RWPE1 (cell line): Measurements from ENCODE around the gene DUS1L.

Experiments
- CTCF ChIA-PET: fragments of 350-600 bp; sonication (Branson Sonifier 250); formaldehyde crosslinking; extraction: SDS; loops from one replicate; lab custom pipeline; 2021; lab: Yijun Ruan, JAX
- POLR2A ChIA-PET: fragments of 400-600 bp; formaldehyde crosslinking; extraction: SDS; loops from one replicate; lab custom pipeline; 2020; ENCODE audit warnings: antibody characterized with exemption; ENCODE audit not compliant: low non-redundant PET; lab: Yijun Ruan, JAX
- DNase-seq: peaks from one replicate; pipeline ENCODE4 v3.0.0; 2012; ENCODE audit warnings: low spot score
- H3K27ac ChIP-seq: fragments of 450-650 bp; 2 replicates; pipeline ENCODE4 v1.5.1; 2017
- TF ChIP-seq, protein P1 (sequence below): fragments of 450-650 bp; conservative IDR thresholded peaks from 2 replicates; pipeline ENCODE4 v1.5.1; 2017; ENCODE audit warnings: low read depth, mild to moderate bottlenecking

DUS1L gene

DNA sequence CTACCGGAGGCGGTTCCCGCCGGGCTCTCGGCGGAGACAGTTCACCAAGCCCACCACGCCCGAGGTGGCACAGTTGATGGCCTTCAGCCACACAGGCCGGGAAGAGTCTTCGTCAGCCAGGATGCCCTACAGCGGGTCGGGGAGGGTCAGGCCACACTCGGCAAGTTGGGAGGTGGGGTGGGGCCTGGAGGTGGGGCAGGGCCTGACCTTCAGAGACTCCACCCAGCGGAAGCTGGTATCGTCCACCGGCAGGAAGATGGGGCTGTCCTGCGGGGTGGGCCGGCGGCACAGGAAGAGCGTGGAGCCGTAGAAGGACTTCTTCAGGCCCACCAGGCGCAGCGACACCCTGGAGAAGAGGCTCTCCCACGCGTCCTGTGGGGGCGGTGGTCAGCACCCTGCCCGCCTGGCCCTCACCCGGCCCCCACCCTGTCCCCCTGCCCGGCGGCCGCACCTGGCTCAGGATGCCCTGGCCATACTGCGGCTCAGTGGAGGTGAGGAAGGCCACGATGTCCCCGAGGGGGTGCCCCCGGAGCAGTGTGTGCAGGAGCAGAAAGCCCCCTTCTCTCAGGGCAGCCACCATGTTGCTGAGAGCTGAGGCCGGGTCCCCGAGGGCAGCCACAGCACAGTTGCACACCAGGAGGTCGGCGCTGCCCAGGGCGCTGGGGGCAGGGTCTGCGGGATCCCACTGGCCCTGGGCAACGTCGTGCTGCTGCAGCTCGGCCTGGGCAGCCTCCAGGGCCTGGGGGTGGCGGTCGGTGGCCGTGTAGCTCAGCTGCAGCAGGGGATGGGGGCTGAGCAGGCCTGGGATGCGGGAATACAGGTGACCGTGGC is 19.6 kb upstream of the DUS1L start:
- no peak for DNase-seq
- POLR2A ChIA-PET, result no interaction called here
- CTCF ChIA-PET, result no interaction called here
- peak overlapping the region; percentile 96; the same call in 1 of the 2 replicates for H3K27ac ChIP-seq
- TF ChIP-seq, protein P1, sequence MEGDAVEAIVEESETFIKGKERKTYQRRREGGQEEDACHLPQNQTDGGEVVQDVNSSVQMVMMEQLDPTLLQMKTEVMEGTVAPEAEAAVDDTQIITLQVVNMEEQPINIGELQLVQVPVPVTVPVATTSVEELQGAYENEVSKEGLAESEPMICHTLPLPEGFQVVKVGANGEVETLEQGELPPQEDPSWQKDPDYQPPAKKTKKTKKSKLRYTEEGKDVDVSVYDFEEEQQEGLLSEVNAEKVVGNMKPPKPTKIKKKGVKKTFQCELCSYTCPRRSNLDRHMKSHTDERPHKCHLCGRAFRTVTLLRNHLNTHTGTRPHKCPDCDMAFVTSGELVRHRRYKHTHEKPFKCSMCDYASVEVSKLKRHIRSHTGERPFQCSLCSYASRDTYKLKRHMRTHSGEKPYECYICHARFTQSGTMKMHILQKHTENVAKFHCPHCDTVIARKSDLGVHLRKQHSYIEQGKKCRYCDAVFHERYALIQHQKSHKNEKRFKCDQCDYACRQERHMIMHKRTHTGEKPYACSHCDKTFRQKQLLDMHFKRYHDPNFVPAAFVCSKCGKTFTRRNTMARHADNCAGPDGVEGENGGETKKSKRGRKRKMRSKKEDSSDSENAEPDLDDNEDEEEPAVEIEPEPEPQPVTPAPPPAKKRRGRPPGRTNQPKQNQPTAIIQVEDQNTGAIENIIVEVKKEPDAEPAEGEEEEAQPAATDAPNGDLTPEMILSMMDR, result no peak

DNA sequence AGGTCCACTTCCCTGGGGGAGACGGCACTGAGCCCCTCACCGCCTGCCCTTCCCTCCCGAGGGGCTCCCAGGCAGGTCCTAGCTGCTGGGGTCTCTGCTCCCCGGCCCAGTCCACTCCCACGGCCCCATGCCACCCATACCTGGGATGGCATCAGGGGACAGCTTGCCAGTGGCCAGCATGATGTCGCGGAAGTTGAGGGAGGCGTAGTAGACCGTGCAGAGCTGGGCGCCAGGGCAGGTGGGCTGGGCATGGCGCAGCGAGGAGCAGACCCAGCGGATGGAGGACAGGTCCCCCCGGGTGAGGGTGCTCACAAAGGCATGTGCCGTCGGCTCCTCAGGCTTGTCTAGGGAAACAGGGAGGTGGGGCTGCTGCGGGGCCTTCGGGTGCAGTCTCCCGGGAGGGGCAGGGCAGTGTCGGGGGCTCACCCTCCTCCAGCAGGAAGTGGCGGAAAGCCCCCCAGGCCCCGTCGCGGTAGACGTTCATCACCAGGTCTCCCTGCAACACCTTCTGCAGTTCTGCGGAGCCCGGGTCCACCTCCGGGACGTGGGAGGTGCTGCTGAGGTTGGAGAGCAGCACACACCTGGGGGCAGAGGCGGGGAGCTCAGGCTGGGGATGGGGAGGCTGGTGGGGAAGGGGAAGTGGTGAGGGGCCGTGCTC is 18.9 kb upstream of the DUS1L start:
- peak overlapping the region; percentile 96 for H3K27ac ChIP-seq
- CTCF ChIA-PET, result interaction anchor here (0.6 kb wide), 1 partner anchor 11 kb away, joined by 3 read pairs; no protein-coding TSS in a partner anchor
- TF ChIP-seq, protein P1, result no peak
- POLR2A ChIA-PET, result no interaction called here
- no peak for DNase-seq

DNA sequence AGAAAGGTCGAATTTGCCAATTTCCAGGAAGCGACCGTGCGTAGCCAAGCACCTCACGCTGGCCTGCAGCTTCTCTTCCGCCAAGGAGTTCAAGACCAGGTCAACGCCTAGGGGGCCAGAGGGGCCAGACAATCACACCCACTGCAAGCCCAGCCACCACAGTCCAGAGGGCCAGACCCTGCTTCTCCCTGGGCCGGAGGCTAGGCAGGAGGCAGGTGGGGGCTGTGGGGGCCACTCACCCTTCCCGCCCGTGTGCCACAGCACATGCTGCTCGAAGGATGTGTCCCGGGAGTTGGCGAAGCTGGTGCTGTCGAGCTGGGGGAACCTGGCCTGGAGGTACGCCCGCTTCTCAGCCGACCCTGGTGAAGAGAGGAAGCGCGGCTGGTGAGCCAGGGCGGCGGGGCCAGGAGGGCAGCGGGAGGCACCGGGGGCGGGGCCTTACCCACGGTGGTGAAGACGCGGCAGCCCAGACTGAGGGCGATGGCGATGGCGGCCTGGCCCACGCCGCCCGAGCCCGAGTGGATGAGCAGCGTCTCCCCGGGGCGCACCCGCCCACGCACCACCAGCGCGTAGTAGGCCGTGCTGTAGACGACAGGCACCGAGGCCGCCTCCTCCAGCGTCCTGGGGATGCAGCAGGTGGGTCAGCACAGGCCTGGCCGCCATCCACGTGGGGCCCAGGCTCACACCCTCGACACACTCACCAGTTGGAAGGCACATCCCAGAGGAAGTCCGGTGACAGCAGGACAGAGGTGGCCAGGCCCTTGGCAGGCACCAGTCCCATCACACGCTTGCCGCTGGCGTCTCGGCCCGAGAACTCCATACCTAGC is 18.1 kb upstream of the DUS1L start:
- ChIA-PET CTCF (interaction anchor here (0.6 kb wide), 1 partner anchor 17 kb away, joined by 4 read pairs; no protein-coding TSS in a partner anchor), POLR2A (no interaction called here)
- DNase-seq, result no peak
- H3K27ac ChIP-seq, result peak overlapping the region; percentile 96
- TF ChIP-seq, protein P1, result no peak

GRCh38 chr17:82083009-82083408 is 17.4 kb upstream of the DUS1L start:
- peak overlapping the region; percentile 96 for H3K27ac ChIP-seq
- POLR2A ChIA-PET, result no interaction called here
- TF ChIP-seq, protein P1, result no peak
- CTCF ChIA-PET, result interaction anchor here (0.6 kb wide), 1 partner anchor 16 kb away, joined by 4 read pairs; no protein-coding TSS in a partner anchor
- DNase-seq, result no peak

DNA sequence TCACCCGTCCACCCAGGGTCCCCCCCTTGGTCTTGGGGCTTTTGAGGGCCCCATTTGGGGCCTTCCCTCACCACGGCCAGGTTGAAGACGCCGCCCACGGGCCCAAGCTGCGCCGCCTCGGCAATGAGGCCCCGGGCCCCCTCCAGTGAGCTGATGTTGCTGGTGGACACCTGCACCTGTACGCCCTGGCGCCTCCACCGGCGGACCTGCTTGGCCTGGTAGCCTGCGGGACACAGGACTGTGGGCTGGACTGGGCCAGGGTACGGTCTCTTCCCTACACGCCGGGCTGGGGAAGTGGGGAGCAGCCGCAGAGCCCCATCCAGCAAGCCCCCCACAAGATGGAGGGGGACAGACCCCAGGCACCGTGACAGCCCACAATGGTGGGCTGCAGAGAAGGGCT is 16.9 kb upstream of the DUS1L start:
- no peak for DNase-seq
- CTCF ChIA-PET, result no interaction called here
- peak overlapping the region; percentile 96 for H3K27ac ChIP-seq
- TF ChIP-seq, protein P1, result no peak
- POLR2A ChIA-PET, result no interaction called here

DNA sequence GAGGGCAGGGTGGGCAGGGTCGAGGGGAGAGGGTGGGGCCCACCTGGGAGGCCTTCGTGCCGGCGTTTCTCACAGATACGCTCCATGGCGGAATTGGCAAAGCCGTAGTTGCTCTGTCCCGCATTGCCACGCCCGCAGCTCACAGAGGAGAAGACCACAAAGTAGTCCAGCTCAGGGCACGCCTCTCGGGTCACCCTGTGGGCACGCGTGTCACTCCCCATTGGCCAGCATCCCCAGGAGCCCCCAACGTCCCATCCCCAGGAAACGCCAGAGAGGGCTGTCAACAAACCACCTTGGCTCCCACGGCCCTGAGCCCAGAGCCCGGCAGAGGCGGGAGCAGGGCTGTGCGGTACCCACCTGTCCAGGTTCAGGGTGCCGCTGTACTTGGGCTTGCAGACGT is 16.4 kb upstream of the DUS1L start:
- POLR2A ChIA-PET, result no interaction called here
- TF ChIP-seq, protein P1, result no peak
- CTCF ChIA-PET, result interaction anchor here (0.6 kb wide), 1 partner anchor 29 kb away, joined by 3 read pairs; no protein-coding TSS in a partner anchor
- peak overlapping the region; percentile 96 for H3K27ac ChIP-seq
- no peak for DNase-seq
